Thyroid gland (tissue), 4 donors: ENCODE data around the gene LOXHD1. TPM values are rescaled to one million over a fixed set of nuclear protein-coding genes. Genes with fewer than 3 reads are reported as not detected.

ENCODE experiments used
- DNase-seq, 2 donors: peaks; one replicate each; pipeline ENCODE4 v3.0.0-alpha.2; 2019
- H3K27ac ChIP-seq, 3 donors: fragments of 200-600 bp; sonication (generic); 1 replicate in 2 of 3; 2 replicates in 1 of 3; pipeline ENCODE4 v1.5.1; 2016 to 2019; ENCODE audit warnings: mild to moderate bottlenecking in 1 of 3, moderate library complexity in 1 of 3
- H3K27me3 ChIP-seq: fragments of 200-600 bp; sonication (generic); one replicate; pipeline ENCODE4 v1.5.1; 2019
- H3K36me3 ChIP-seq, 2 donors: fragments of 200-600 bp; sonication (generic); one replicate each; pipeline ENCODE4 v1.5.1; 2016 to 2019
- H3K4me1 ChIP-seq, 2 donors: fragments of 200-600 bp; sonication (generic); one replicate each; pipeline ENCODE4 v1.5.1; 2017 to 2019
- H3K4me3 ChIP-seq, 3 donors: fragments of 200-600 bp; sonication (generic); replicated peaks in 1 of 3; 1 replicate in 2 of 3; 2 replicates in 1 of 3; pipeline ENCODE4 v1.5.1; 2016; ENCODE audit warnings: mild to moderate bottlenecking in 1 of 3
- H3K9me3 ChIP-seq: fragments of 200-600 bp; sonication (generic); one replicate; pipeline ENCODE4 v1.5.1; 2017
- CTCF ChIP-seq, 6 experiments: fragments of 200-600 bp in 3 of 6; fragments of 450-650 bp in 3 of 6; sonication (generic) in 3 of 6; IDR thresholded peaks; one replicate each; pipeline ENCODE4 v1.5.1; 2016 to 2019; ENCODE audit warnings: antibody characterized with exemption in 6 of 6, mild to moderate bottlenecking in 2 of 6, inconsistent platforms in 1 of 6, moderate library complexity in 1 of 6
- POLR2A ChIP-seq, 2 donors: fragments of 450-650 bp; IDR thresholded peaks; one replicate each; pipeline ENCODE4 v1.6.1; 2017; ENCODE audit warnings: antibody characterized with exemption in 2 of 2, mild to moderate bottlenecking in 2 of 2, moderate library complexity in 1 of 2
- WGBS, 2 donors: methylation state at CpG; one replicate each; pipeline ENCODE4 v1.1.5; 2017; 5-methylcytosine and 5-hydroxymethylcytosine counted together
- intact Hi-C: fragments of 100-400 bp; cut with DNase I; formaldehyde crosslinking; loops from one replicate; pipeline ENCODE4 v1.15.1; 2023
- total RNA-seq, 4 donors: library from RNA; depleted of rRNA; stranded (reverse); fragments of >200 nt; gene quantifications; one replicate each; pipeline ENCODE4 v1.2.3, GENCODE V29; 2016

LOXHD1 gene
- total RNA-seq, 4 donors from 2014 or later, result 0.11 to 0.83 (median 0.32) TPM

GRCh38 chr18:46629361-46629760 is 27.7 kb downstream of the LOXHD1 start:
- Histone ChIP-seq H3K4me1 (no peaks in the 10 kb centered on the region), H3K27me3 (no peaks in the 10 kb centered on the region), H3K36me3 (no peaks in the 10 kb centered on the region), H3K4me3 (no peak overlapping the region), H3K9me3 (no peaks in the 10 kb centered on the region), H3K27ac (no peak overlapping the region)
- intact Hi-C loops, result loop anchor here (10.0 kb wide), 1 partner anchor 75 kb away; no protein-coding TSS in a partner anchor
- TF ChIP-seq CTCF (IDR thresholded peaks at IDR 0.05) (no peak), POLR2A (IDR thresholded peaks at IDR 0.05) (no peak)
- WGBS, 2 donors, result 90 to 91% methylated on average over 5 of the region's 5 CpGs
- no peak for DNase-seq

GRCh38 chr18:46628206-46628605 is 28.8 kb downstream of the LOXHD1 start:
- Histone ChIP-seq H3K9me3 (no peaks in the 10 kb centered on the region), H3K4me3 (no peak overlapping the region), H3K36me3 (no peaks in the 10 kb centered on the region), H3K27me3 (no peaks in the 10 kb centered on the region), H3K4me1 (peaks cover 0 to 8% of the 10 kb centered on the region in 2 donors), H3K27ac (no peak overlapping the region)
- no peak for DNase-seq
- no peak for TF ChIP-seq POLR2A (IDR thresholded peaks at IDR 0.05)
- TF ChIP-seq CTCF (IDR thresholded peaks at IDR 0.05), result no peak
- intact Hi-C loops, result loop anchor here (10.0 kb wide), 1 partner anchor 73 kb away; no protein-coding TSS in a partner anchor
- WGBS, 2 donors, result 72 to 74% methylated on average over 5 of the region's 5 CpGs

- H3K9me3 ChIP-seq, result no peaks in the 10 kb centered on the region
- no peak overlapping the region for H3K27ac ChIP-seq
- H3K4me1 ChIP-seq, result peaks cover 0 to 8% of the 10 kb centered on the region in 2 donors
- no peaks in the 10 kb centered on the region for H3K36me3 ChIP-seq
- no peak overlapping the region for H3K4me3 ChIP-seq
- no peaks in the 10 kb centered on the region for H3K27me3 ChIP-seq
- intact Hi-C loops, result loop anchor here (10.0 kb wide), 1 partner anchor 72 kb away; no protein-coding TSS in a partner anchor
- no peak for DNase-seq
- 72 to 74% methylated on average over 2 of the region's 2 CpGs for WGBS, 2 donors
- TF ChIP-seq POLR2A (IDR thresholded peaks at IDR 0.05), result no peak
Observed at GRCh38 chr18:46627136-46627535, 29.9 kb downstream of the LOXHD1 start.

- no peak overlapping the region for H3K4me3 ChIP-seq
- no peak for DNase-seq
- H3K27me3 ChIP-seq, result no peaks in the 10 kb centered on the region
- H3K36me3 ChIP-seq, result no peaks in the 10 kb centered on the region
- no peak overlapping the region for H3K27ac ChIP-seq
- WGBS, 2 donors, result 80 to 94% methylated on average over 5 of the region's 5 CpGs
- intact Hi-C loops, result loop anchor here (10.0 kb wide), 1 partner anchor 70 kb away; no protein-coding TSS in a partner anchor
- H3K9me3 ChIP-seq, result no peaks in the 10 kb centered on the region
- H3K4me1 ChIP-seq, result peaks cover 0 to 8% of the 10 kb centered on the region in 2 donors
- TF ChIP-seq POLR2A (IDR thresholded peaks at IDR 0.05) (no peak), CTCF (IDR thresholded peaks at IDR 0.05) (no peak)
Observed at GRCh38 chr18:46625069-46625468, 32.0 kb downstream of the LOXHD1 start.

- peaks cover 0 to 8% of the 10 kb centered on the region in 2 donors for H3K4me1 ChIP-seq
- H3K36me3 ChIP-seq, result no peaks in the 10 kb centered on the region
- no peak for DNase-seq
- H3K4me3 ChIP-seq, result no peak overlapping the region
- no peaks in the 10 kb centered on the region for H3K27me3 ChIP-seq
- intact Hi-C loops, result loop anchor here (10.0 kb wide), 1 partner anchor 69 kb away; no protein-coding TSS in a partner anchor
- TF ChIP-seq CTCF (IDR thresholded peaks at IDR 0.05), result no peak
- no peak for TF ChIP-seq POLR2A (IDR thresholded peaks at IDR 0.05)
- no peak overlapping the region for H3K27ac ChIP-seq
- no peaks in the 10 kb centered on the region for H3K9me3 ChIP-seq
- 78 to 82% methylated on average over 11 of the region's 11 CpGs for WGBS, 2 donors
Observed at GRCh38 chr18:46624127-46624526, 32.9 kb downstream of the LOXHD1 start.
